ENCODE results near the gene SLC6A13. TPM values are rescaled to one million over a fixed set of nuclear protein-coding genes. Genes with fewer than 3 reads are reported as not detected.

Gene SLC6A13
- total and polyA plus RNA-seq, 3 donors from 2014 or later, result 3.5 to 12.5 (median 4.7) TPM

GRCh38 chr12:207804-208203, 54.8 kb downstream of the SLC6A13 start:
- H3K4me1 ChIP-seq, result no peaks in the 10 kb centered on the region
- 92 to 93% methylated on average over 8 to 10 of the region's 10 CpGs for WGBS, 2 donors
- intact Hi-C loops (cut with DNase I; ENCODE audit: low total_unique reads), result no loop called here
- TF ChIP-seq CTCF (IDR thresholded peaks at IDR 0.05) (no peak), POLR2A (IDR thresholded peaks at IDR 0.05) (no peak)
- H3K36me3 ChIP-seq (ENCODE audit: low read depth, missing control alignments), result no peaks in the 10 kb centered on the region
- H3K27me3 ChIP-seq, result no peaks in the 10 kb centered on the region
- no peak overlapping the region for H3K4me3 ChIP-seq
- H3K9me3 ChIP-seq, result no peaks in the 10 kb centered on the region
- no peak for DNase-seq
- H3K27ac ChIP-seq, result no peak overlapping the region

GRCh38 chr12:206746-207440, 55.7 kb downstream of the SLC6A13 start:
- TF ChIP-seq CTCF (IDR thresholded peaks at IDR 0.05) (no peak), POLR2A (IDR thresholded peaks at IDR 0.05) (no peak)
- WGBS, 2 donors, result 90 to 93% methylated on average over 15 to 21 of the region's 21 CpGs
- Histone ChIP-seq H3K4me1 (no peaks in the 10 kb centered on the region), H3K4me3 (no peak overlapping the region), H3K27ac (no peak overlapping the region), H3K27me3 (no peaks in the 10 kb centered on the region), H3K36me3 (ENCODE audit: low read depth, missing control alignments) (no peaks in the 10 kb centered on the region), H3K9me3 (no peaks in the 10 kb centered on the region)
- intact Hi-C loops (cut with DNase I; ENCODE audit: low total_unique reads), result no loop called here
- no peak for DNase-seq

- H3K27me3 ChIP-seq, result no peaks in the 10 kb centered on the region
- no peak overlapping the region for H3K4me3 ChIP-seq
- H3K4me1 ChIP-seq, result no peaks in the 10 kb centered on the region
- TF ChIP-seq CTCF (IDR thresholded peaks at IDR 0.05) (no peak), POLR2A (IDR thresholded peaks at IDR 0.05) (no peak)
- WGBS, 2 donors, result 71 to 86% methylated on average over 4 of the region's 4 CpGs
- no peaks in the 10 kb centered on the region for H3K9me3 ChIP-seq
- intact Hi-C loops (cut with DNase I; ENCODE audit: low total_unique reads), result no loop called here
- DNase-seq, result no peak
- H3K27ac ChIP-seq, result no peak overlapping the region
- no peaks in the 10 kb centered on the region for H3K36me3 ChIP-seq (ENCODE audit: low read depth, missing control alignments)
Observed at GRCh38 chr12:205026-205425, 57.6 kb downstream of the SLC6A13 start.

- no peak for DNase-seq
- Histone ChIP-seq H3K9me3 (no peaks in the 10 kb centered on the region), H3K27ac (no peak overlapping the region), H3K4me1 (peaks cover 4% of the 10 kb centered on the region), H3K36me3 (ENCODE audit: low read depth, missing control alignments) (no peaks in the 10 kb centered on the region), H3K4me3 (peak overlapping the region; percentile 51 to 62), H3K27me3 (no peaks in the 10 kb centered on the region)
- intact Hi-C loops (cut with DNase I; ENCODE audit: low total_unique reads), result no loop called here
- TF ChIP-seq POLR2A (IDR thresholded peaks at IDR 0.05) (no peak), CTCF (IDR thresholded peaks at IDR 0.05) (no peak)
- WGBS, 2 donors, result 68 to 72% methylated on average over 8 to 11 of the region's 11 CpGs
Observed at GRCh38 chr12:204261-204678, 58.4 kb downstream of the SLC6A13 start.
